GM19372 (cell line): ENCODE measurements around the gene DEFB131B.
"Not testable (repeated sequence)": the region's sequence is repeated elsewhere in the genome, so short reads cannot be mapped to it uniquely, and the experiment has no call there.

ENCODE experiments used
- ATAC-seq: cut with Tn5 transposase; IDR thresholded peaks from one replicate; pipeline ENCODE4 v1.9.1; 2021; ENCODE audit warnings: mild to moderate bottlenecking, low read depth, moderate library complexity; ENCODE audit not compliant: unreplicated experiment

The DEFB131B gene

GRCh38 chr11:71910775-71911174, 32.5 kb downstream of the DEFB131B start:
- ATAC-seq: not testable (repeated sequence)

DNA sequence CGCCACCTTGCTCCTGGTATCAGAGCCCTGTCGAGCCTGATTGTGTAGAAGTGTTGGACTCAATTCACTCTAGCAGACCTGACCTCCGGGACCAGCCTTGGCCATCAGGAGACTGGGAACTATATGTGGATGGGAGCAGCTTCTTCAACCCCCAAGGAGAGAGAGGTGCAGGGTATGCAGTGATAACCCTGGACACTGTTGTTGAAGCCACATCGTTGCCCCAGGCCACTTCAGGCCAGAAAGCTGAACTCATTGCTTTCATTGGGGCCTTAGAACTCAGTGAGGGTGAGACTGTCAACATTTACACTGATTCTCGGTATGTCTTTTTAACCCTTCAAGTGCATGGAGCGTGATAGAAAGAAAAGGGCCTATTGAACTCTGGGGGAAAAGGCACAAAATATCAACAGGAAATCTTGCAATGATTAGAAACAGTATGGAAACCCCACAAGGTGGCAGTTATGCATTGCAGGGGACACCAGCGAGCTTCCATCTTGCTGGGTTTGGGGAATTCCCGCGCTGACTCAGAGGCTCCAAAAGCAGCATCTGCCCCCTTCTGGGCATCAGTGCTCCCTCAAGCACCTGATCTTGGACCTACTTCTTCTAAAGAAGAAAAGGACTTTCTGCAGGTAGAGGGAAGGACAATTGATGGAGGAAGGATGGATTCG, 33.2 kb downstream of the DEFB131B start:
- ATAC-seq: not testable (repeated sequence)

- not testable (repeated sequence) for ATAC-seq
Measured at GRCh38 chr11:71911986-71912340, 33.7 kb downstream of the DEFB131B start.

GRCh38 chr11:71913756-71914526, 35.7 kb downstream of the DEFB131B start:
- ATAC-seq: no peak

GRCh38 chr11:71914617-71915189, 36.5 kb downstream of the DEFB131B start:
- no peak for ATAC-seq

GRCh38 chr11:71917646-71918140, 39.4 kb downstream of the DEFB131B start:
- no peak for ATAC-seq

DNA sequence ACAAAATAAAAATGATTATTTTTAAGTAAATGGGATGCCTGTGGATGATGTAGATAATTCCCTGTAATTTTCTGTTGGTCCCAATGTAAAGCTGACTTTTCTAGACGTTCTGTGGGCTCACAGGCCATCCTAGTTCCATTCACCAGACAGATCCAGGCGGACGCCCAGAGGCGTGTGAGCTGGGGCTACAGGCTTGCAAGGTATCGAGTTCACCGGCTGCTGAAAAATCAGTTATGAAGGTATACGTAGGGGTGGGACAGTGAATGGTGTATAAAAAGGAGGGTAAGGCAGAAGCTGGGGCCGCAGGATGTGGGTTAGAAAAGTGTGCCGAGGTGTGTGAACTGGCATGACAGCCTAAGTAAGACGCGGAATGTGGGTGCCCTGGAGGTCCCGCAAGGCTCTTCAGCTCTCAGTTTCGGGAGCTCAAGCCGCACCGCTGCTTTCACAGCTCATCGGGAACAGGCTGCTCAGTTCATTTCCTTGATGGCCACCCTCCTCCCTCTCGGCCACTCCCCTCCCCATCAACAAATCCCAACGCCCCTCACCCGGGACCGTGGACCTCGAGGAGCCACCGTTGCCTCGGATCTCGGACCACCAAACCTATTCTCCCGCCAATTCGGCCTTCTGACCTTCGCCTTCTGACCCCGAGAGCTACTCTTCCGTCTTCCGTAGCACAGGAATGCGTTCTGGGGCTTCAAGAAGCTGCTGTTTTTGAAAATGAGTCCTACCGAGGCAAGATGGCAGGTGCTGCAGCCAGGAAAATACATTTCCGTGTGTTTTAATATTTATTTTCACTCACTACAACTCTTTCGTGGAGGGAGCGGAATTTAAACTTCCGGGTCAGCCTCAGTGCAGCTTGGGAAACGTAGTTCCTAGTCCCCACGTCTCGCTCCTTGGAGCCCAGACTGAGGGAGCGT, 49.8 kb downstream of the DEFB131B start, which contains the start of gene XNDC1N:
XNDC1N (minus strand) TSS at position 775 of the 917 bp plus-strand sequence. CDS start 5,241 bp downstream, outside the sequence.
- ATAC-seq: peak; percentile 70

GRCh38 chr11:71928737-71929443, 50.6 kb downstream of the DEFB131B start, which contains the start of gene RNF121:
Gene RNF121 (plus strand): TSS chr11:71929046. CDS start chr11:71929062, 16 bp downstream.
- ATAC-seq: peak; percentile 78

- ATAC-seq: no peak
Measured at GRCh38 chr11:71929491-71929890, 51.2 kb downstream of the DEFB131B start.

DNA sequence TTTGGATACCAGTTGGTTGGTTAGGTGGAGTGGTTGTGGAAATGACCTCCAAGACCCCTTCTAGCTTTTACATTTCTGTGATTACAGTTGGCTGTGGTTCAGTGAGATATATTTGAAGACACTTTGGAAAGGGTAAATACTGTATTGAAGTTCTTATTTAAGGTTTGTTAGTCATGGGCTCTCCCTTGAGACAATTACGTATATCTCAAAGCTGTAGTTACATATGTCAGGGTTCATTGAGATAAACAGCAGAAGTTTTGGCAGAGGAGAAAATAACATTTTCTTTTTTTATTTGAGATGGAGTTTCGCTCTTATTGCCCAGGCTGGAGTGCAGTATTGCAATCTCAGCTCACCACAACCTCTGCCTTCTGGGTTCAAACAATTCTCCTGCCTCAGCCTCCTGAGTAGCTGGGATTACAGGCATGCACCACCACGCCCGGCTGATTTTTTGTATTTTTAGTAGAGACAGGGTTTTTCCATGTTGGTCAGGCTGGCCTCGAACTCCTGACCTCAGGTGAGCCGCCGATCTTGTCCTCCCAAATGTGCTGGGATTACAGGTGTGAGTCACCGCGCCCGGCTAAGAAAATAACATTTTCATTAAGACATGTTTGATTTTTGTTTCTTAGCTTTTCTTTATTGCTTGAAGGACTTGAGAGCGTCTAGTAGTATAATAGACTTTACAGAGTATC, 52.4 kb downstream of the DEFB131B start:
- ATAC-seq: no peak

GRCh38 chr11:71931245-71931602, 53.0 kb downstream of the DEFB131B start:
- no peak for ATAC-seq

DNA sequence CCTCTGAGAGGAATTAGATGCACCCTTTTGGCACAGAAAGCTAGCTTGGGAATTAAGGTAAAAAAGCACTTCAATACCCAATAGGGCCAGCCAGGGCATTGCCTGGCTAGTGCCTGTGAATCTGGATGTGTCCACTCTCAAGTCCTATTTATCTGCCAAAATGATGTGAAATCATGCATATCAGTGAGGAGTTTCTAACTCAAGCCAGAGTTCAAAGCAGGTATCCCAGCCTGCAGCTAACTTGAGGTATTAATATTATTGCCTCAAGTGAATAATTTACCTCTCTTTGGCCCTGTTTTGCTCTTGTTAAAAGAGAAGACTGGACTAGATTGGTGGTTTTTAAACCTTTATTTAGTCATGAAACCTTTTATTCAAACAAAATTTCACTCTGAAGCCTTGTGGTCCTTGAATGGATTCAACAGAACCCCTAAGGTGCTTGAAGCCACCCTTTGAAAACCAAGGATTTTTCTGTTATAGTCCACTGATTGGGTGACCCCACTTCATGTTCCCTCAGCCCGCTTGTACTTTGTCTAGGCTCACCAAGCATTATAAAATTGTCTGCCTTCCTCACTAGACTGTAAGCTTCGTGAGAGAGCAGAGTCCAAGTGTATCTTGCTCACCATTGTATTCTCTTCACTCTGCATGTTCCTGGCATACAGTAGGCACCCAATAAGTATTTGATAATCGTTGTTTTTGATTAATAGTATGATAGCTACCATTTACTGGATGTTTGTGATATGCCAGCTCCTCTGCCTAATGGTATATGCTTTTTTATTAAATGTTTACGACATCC, 55.1 kb downstream of the DEFB131B start:
- no peak for ATAC-seq
